ENCODE results near the gene FYB1. TPM values are rescaled to one million over a fixed set of nuclear protein-coding genes. Genes with fewer than 3 reads are reported as not detected.

The FYB1 gene
- total RNA-seq, 1 experiment from 2014 or later: not detected

- WGBS (ENCODE audit: extremely low coverage, insufficient read length, low lambda C conversion rate): no CpG with 5 or more reads among the region's 4 CpGs
- DNase-seq: no peak
Observed at GRCh38 chr5:39149966-39150365, 69.4 kb downstream of the FYB1 start.

More at GRCh38 chr5:39149966-39150365, 69.4 kb downstream of the FYB1 start:
- Histone ChIP-seq H3K4ac (ENCODE audit: low read depth, low read length) (no peak overlapping the region), H2AFZ (ENCODE audit: low read length) (no peak overlapping the region), H3T11ph (ENCODE audit: low read length) (no peak overlapping the region), H3K79me1 (ENCODE audit: insufficient read depth, low read depth, low read length, poor library complexity, severe bottlenecking) (no peaks in the 10 kb centered on the region), H3K9me3 (ENCODE audit: control insufficient read depth, low read depth, low read length) (no peaks in the 10 kb centered on the region), H4K91ac (ENCODE audit: insufficient read length, low read depth, low read length) (no peak overlapping the region), H4K20me1 (ENCODE audit: control insufficient read depth, insufficient read depth, insufficient read length) (no peaks in the 10 kb centered on the region), H4K8ac (replicated peaks; ENCODE audit: insufficient read length, low read depth, low read length) (no peak overlapping the region), H2AK5ac (ENCODE audit: insufficient read length, low read length) (no peak overlapping the region), H3K27me3 (ENCODE audit: insufficient read depth, low read length) (no peaks in the 10 kb centered on the region), H3K56ac (ENCODE audit: insufficient read length, low read depth, low read length) (no peak overlapping the region), H3K27ac (ENCODE audit: insufficient read length, low read depth, low read length) (no peak overlapping the region), H2BK5ac (ENCODE audit: insufficient read length, low read length) (no peak overlapping the region), H2BK120ac (ENCODE audit: low read depth, low read length, poor library complexity, severe bottlenecking) (no peak overlapping the region), H4K5ac (ENCODE audit: insufficient read length, low read depth, low read length) (no peak overlapping the region), H3K18ac (ENCODE audit: insufficient read length, low read depth, low read length) (no peak overlapping the region), H2BK15ac (ENCODE audit: low read depth, low read length) (no peak overlapping the region), H3K23ac (ENCODE audit: insufficient read length, low read depth, low read length) (no peak overlapping the region), H3K14ac (ENCODE audit: insufficient read depth, low read length) (no peak overlapping the region), H3K9ac (ENCODE audit: extremely low read depth, insufficient read length, low read length) (no peak overlapping the region), H3K4me2 (ENCODE audit: insufficient read depth, insufficient read length, low read length) (no peak overlapping the region), H2BK20ac (ENCODE audit: low read depth, low read length, poor library complexity, severe bottlenecking) (no peak overlapping the region), H2BK12ac (ENCODE audit: insufficient read length, low read depth, low read length) (no peak overlapping the region), H3K4me1 (ENCODE audit: insufficient read depth, low read length) (no peaks in the 10 kb centered on the region), H3K79me2 (ENCODE audit: insufficient read depth, low read length) (no peaks in the 10 kb centered on the region), H3K23me2 (ENCODE audit: insufficient read length, low read depth, low read length, poor library complexity, severe bottlenecking) (no peaks in the 10 kb centered on the region)
- Mint-ChIP-seq H3K4me3 (no peak overlapping the region), H3K27me3 (ENCODE audit: low read depth) (no peaks in the 10 kb centered on the region), H3K27ac (no peak overlapping the region; a peak in 1 of 7 replicates), H3K36me3 (ENCODE audit: insufficient read depth in 1 of 3, low read depth in 3 of 3) (no peaks in the 10 kb centered on the region), H3K4me1 (peaks cover 0 to 12% of the 10 kb centered on the region in 2 experiments), H3K9me3 (no peaks in the 10 kb centered on the region; a peak in 1 of 5 replicates)
- TF ChIP-seq, protein P1, sequence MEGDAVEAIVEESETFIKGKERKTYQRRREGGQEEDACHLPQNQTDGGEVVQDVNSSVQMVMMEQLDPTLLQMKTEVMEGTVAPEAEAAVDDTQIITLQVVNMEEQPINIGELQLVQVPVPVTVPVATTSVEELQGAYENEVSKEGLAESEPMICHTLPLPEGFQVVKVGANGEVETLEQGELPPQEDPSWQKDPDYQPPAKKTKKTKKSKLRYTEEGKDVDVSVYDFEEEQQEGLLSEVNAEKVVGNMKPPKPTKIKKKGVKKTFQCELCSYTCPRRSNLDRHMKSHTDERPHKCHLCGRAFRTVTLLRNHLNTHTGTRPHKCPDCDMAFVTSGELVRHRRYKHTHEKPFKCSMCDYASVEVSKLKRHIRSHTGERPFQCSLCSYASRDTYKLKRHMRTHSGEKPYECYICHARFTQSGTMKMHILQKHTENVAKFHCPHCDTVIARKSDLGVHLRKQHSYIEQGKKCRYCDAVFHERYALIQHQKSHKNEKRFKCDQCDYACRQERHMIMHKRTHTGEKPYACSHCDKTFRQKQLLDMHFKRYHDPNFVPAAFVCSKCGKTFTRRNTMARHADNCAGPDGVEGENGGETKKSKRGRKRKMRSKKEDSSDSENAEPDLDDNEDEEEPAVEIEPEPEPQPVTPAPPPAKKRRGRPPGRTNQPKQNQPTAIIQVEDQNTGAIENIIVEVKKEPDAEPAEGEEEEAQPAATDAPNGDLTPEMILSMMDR (conservative IDR thresholded peaks at IDR 0.05): no peak

Data from H9 (cell line).